Measurements from ENCODE around the gene OSBPL8. TPM values are rescaled to one million over a fixed set of nuclear protein-coding genes. Genes with fewer than 3 reads are reported as not detected.
A peak's percentile ranks its signal among the peaks of the same experiment; 100 is the strongest.
"Not testable (repeated sequence)": the region's sequence is repeated elsewhere in the genome, so short reads cannot be mapped to it uniquely, and the experiment has no call there.

The OSBPL8 gene
- total RNA-seq, 2 experiments from 2014 or later: 119 to 130 TPM

DNA sequence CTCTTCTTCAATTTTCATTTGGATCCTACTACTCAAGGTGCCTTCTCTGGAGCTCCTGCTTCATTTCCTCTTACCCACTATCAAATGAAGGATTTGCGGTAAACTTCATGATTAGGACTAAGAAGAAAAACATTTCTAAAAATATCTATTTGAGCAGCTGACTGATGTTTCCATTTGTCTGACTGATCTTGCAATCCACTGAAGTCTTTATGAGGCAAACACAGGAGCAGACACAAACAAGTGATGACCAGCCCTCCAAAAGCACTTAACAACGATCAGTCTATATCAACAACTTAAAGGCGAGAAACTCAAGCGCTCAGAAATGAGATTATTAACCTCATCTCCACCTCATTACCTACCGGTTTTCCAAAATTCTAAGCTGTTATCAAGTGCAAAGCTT, 26.2 kb downstream of the OSBPL8 start:
- H3K27ac Mint-ChIP-seq: no peak overlapping the region
- no peak for DNase-seq
- peaks cover 2% of the 10 kb centered on the region for H3K9me3 Mint-ChIP-seq
- H3K4me3 Mint-ChIP-seq: no peak overlapping the region
- no peaks in the 10 kb centered on the region for H3K27me3 Mint-ChIP-seq
- peaks cover 11% of the 10 kb centered on the region for H3K4me1 Mint-ChIP-seq
- CTCF ChIA-PET: interaction anchor here (0.9 kb wide), 1 partner anchor 10 kb away, joined by 3 read pairs; no protein-coding TSS in a partner anchor
- peaks cover 53% of the 10 kb centered on the region for H3K36me3 Mint-ChIP-seq (ENCODE audit: low read depth)
- POLR2A ChIA-PET: no interaction called here

DNA sequence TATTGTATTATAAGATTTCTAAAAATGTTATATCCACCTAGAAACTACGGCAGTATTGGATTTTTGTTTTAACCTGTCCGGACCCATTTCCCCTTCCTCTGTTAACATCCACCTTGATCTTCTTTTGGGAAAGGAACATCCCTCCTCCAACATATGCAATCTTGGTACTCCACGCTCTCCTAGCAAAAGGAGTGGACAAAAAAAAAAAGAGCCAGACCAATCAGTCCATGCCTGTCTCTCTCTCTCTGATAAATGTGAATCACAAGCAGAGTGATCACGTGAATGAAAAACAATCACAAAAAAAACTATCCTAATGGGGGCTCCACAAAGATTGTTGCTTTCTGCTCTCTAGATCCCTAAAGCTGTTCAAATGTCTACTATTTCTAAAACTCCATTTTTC, 27.1 kb downstream of the OSBPL8 start:
- Mint-ChIP-seq H3K27ac (no peak overlapping the region), H3K27me3 (no peaks in the 10 kb centered on the region), H3K4me3 (no peak overlapping the region), H3K9me3 (peaks cover 2% of the 10 kb centered on the region), H3K4me1 (peaks cover 11% of the 10 kb centered on the region), H3K36me3 (ENCODE audit: low read depth) (peaks cover 58% of the 10 kb centered on the region)
- ChIA-PET CTCF (interaction anchor here (0.7 to 0.9 kb wide), 2 partner anchors 9 to 857 kb away, joined by 3 read pairs; no protein-coding TSS in a partner anchor), POLR2A (no interaction called here)
- DNase-seq: no peak

DNA sequence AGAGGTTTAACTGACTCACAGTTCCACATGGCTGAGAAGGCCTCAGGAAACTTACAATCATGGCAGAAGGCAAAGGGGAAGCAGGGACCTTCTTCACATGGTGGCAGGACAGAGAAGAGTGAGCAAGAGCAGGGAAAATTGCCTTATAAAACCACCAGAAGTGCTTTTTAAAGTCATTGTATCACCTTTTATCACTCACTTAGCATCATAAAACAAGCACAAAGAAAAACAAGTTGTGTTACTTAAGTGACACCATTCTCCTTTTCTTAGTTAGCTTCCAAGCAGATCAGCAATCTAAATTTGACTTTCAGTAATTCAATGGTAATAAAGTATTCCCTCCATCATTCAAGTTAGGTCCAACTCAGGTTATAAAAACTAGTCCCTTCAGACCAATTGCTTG, 28.5 kb downstream of the OSBPL8 start:
- Mint-ChIP-seq H3K9me3 (no peaks in the 10 kb centered on the region), H3K4me3 (no peak overlapping the region), H3K4me1 (peaks cover 9% of the 10 kb centered on the region), H3K36me3 (ENCODE audit: low read depth) (peaks cover 54% of the 10 kb centered on the region), H3K27me3 (no peaks in the 10 kb centered on the region), H3K27ac (no peak overlapping the region)
- ChIA-PET CTCF (interaction anchor here (0.6 kb wide), 1 partner anchor 102 kb away, joined by 3 read pairs; no protein-coding TSS in a partner anchor), POLR2A (no interaction called here)
- no peak for DNase-seq

DNA sequence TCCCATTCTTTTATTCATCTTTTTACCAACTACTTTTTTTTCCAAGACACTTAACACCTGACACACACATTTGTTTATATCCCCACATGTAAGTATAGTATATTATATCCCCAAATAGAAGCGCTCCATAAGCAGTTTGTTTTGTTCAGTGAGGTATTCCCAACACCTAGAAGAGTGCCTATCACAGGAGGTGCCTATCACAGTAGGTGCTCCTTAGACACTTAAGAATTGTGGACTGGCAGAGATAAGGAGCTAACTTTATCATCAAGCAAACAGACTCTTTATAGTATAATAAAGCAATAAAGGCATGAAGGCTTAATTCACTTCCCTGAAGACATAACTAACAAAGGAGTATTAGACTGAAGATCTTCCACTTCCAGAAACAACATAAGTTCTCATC, 29.1 kb downstream of the OSBPL8 start:
- no peak for DNase-seq
- CTCF ChIA-PET: no interaction called here
- peaks cover under 1% of the 10 kb centered on the region for H3K9me3 Mint-ChIP-seq
- H3K36me3 Mint-ChIP-seq (ENCODE audit: low read depth): peaks cover 52% of the 10 kb centered on the region
- peaks cover 9% of the 10 kb centered on the region for H3K4me1 Mint-ChIP-seq
- POLR2A ChIA-PET: no interaction called here
- H3K4me3 Mint-ChIP-seq: no peak overlapping the region
- no peaks in the 10 kb centered on the region for H3K27me3 Mint-ChIP-seq
- H3K27ac Mint-ChIP-seq: no peak overlapping the region

DNA sequence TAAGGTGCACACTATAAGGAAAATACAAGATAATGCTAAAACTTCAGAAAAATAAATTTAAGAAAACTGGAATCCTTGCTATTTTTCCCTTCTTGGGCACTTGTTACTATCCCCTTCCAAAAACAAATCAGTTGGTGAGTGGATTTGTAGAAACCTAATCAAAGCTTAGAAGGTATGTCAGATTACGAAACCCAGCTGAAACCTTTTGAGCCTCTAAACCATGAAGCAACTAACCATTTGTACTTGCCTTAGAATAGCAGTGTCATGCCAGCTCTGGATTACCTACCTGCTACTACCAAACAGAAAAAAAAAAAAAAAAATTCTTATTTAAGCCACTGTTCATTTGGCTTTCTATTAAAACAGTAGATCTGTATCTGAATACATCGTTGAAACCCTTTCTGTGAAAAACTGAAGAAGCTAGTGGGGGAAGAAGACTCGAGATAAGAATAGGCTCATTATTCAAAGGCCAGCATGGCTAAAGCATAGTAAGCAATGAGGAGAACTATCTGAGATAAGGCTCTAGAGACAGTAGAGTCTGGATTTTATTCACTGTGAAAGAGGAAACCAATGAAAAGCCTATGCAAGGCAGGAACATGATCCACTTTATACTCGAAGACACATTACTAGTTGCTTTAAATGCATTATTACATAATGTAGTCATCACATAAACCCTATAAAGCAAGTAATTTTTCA, 30.2 kb downstream of the OSBPL8 start:
- H3K9me3 Mint-ChIP-seq: peaks cover 3% of the 10 kb centered on the region
- no peak overlapping the region for H3K27ac Mint-ChIP-seq
- H3K4me1 Mint-ChIP-seq: peaks cover 6% of the 10 kb centered on the region
- H3K36me3 Mint-ChIP-seq (ENCODE audit: low read depth): peaks cover 49% of the 10 kb centered on the region
- CTCF ChIA-PET: interaction anchor here (1.0 kb wide), 1 partner anchor 22 kb away, joined by 3 read pairs; no protein-coding TSS in a partner anchor
- H3K27me3 Mint-ChIP-seq: no peaks in the 10 kb centered on the region
- POLR2A ChIA-PET: no interaction called here
- DNase-seq: no peak
- H3K4me3 Mint-ChIP-seq: no peak overlapping the region

DNA sequence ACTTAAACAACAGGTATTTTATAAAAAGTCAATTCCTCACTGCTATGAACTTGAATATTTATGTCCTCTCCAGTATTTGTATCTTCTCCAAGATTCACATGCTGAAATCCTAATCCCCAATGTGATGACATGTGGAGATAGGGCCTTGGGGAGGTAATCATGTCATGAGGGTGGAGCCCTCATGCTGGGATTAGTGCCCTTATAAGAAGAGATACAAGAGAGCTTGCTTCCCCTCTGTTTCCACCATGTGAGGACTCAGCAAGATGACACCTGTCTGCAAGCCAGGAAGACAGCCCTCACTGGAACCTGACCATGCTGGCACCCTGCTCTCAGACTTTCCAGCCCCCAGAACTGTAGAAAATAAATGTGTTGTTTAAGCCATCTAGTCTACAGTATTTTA, 36.2 kb downstream of the OSBPL8 start:
- H3K4me3 Mint-ChIP-seq: no peak overlapping the region
- H3K4me1 Mint-ChIP-seq: peaks cover 23% of the 10 kb centered on the region
- H3K27ac Mint-ChIP-seq: no peak overlapping the region
- ChIA-PET POLR2A (no interaction called here), CTCF (interaction anchor here (1.3 kb wide), 1 partner anchor 10 kb away, joined by 3 read pairs; no protein-coding TSS in a partner anchor)
- peaks cover 59% of the 10 kb centered on the region for H3K36me3 Mint-ChIP-seq (ENCODE audit: low read depth)
- peaks cover 34% of the 10 kb centered on the region for H3K9me3 Mint-ChIP-seq
- H3K27me3 Mint-ChIP-seq: no peaks in the 10 kb centered on the region
- DNase-seq: no peak

DNA sequence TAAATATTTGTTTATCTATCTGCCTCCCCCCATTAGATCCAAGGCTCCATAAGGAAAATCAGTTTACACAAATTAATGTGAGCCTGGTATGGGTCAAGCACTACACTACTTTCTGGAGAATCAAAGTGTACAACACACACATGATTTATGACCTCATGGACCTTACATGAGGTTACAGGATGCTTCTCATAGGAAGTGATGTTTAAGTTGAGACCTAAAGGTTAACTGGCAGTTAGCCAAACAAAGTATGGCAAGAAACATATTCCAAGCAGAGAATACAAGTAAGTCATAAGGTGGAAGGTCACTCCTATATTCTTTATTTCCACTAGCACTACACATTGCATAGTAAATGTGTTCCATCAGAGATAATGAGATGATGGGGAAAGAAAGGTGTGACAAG, 39.2 kb downstream of the OSBPL8 start:
- Mint-ChIP-seq H3K36me3 (ENCODE audit: low read depth) (peaks cover 59% of the 10 kb centered on the region), H3K27ac (no peak overlapping the region)
- POLR2A ChIA-PET: no interaction called here

DNA sequence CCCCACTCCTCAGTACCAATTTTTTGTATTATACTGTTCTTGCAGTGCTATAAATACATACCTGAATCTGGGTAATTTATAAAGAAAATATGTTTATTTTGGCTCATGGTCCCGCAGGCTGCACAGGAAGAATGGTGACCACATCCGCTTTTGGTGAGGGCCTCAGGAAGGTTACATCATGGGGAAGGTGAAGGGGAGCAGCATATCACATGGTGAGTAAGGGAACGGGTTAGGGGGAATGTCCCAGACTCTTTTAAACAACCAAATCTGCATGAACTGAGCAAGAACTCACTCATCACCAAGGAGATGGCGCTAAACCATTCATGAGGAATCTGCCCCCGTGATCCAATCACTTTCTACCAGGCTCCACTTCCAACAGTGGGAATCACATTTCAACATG, 40.0 kb downstream of the OSBPL8 start:
- H3K4me3 Mint-ChIP-seq: no peak overlapping the region
- peaks cover 34% of the 10 kb centered on the region for H3K9me3 Mint-ChIP-seq
- H3K36me3 Mint-ChIP-seq (ENCODE audit: low read depth): peaks cover 65% of the 10 kb centered on the region
- no peak overlapping the region for H3K27ac Mint-ChIP-seq
- POLR2A ChIA-PET: no interaction called here
- CTCF ChIA-PET: no interaction called here
- DNase-seq: peak; percentile 17
- H3K4me1 Mint-ChIP-seq: peaks cover 26% of the 10 kb centered on the region
- H3K27me3 Mint-ChIP-seq: no peaks in the 10 kb centered on the region

More for the DNA sequence above, 39.2 kb downstream of the OSBPL8 start:
- Mint-ChIP-seq H3K27me3 (no peaks in the 10 kb centered on the region), H3K4me3 (no peak overlapping the region), H3K4me1 (peaks cover 23% of the 10 kb centered on the region), H3K9me3 (peaks cover 32% of the 10 kb centered on the region)
- CTCF ChIA-PET: no interaction called here
- DNase-seq: no peak

DNA sequence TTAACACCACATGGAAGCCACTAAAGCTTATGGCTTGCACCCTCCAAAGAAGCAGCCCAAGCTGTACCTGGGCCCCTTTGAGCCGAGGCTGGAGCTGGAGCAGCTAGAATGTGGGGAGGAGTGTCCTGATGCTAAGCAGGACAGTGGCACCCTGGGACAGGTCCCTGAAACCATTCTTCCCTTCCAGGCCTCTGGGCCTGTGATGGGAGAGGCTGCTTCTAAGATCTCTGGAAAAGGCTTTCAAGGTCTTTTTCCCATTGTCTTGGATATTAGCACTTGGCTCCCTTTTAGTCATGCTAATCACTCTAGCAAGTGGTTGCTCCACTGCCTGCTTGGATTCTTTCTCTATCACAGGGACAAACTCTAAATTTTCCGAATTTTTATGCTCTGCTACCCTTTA, 40.9 kb downstream of the OSBPL8 start:
- CTCF ChIA-PET: no interaction called here

DNA sequence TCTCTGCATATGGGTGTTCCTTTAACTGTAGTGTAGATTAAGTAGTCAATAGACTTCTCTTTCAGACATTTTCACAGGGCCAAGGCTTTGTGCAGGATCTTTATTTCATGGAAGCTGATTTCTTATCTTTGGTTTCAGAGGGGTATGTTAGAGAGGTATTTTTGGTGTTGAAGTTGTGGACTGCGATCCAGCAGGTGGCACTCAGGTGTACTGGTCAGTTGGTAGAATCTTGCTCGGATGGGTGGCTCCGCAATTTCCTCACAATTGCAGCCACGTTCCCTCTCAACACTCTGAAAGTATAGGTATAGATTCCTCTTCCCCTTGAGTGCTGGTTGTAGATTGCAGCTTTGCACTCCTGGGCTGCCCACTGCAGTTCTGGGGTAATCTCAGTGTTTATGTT, 44.3 kb downstream of the OSBPL8 start:
- H3K9me3 Mint-ChIP-seq: peaks cover 33% of the 10 kb centered on the region
- H3K4me1 Mint-ChIP-seq: peaks cover 17% of the 10 kb centered on the region
- H3K27ac Mint-ChIP-seq: no peak overlapping the region
- ChIA-PET CTCF (interaction anchor here (1.0 kb wide), 1 partner anchor 8 kb away, joined by 3 read pairs; no protein-coding TSS in a partner anchor), POLR2A (no interaction called here)
- H3K4me3 Mint-ChIP-seq: no peak overlapping the region
- H3K27me3 Mint-ChIP-seq: no peaks in the 10 kb centered on the region
- peaks cover 39% of the 10 kb centered on the region for H3K36me3 Mint-ChIP-seq (ENCODE audit: low read depth)
- no peak for DNase-seq

More for the DNA sequence above, 40.9 kb downstream of the OSBPL8 start:
- Mint-ChIP-seq H3K4me3 (no peak overlapping the region), H3K27ac (no peak overlapping the region), H3K27me3 (no peaks in the 10 kb centered on the region), H3K4me1 (peaks cover 26% of the 10 kb centered on the region), H3K9me3 (peaks cover 38% of the 10 kb centered on the region), H3K36me3 (ENCODE audit: low read depth) (peaks cover 65% of the 10 kb centered on the region)
- POLR2A ChIA-PET: no interaction called here
- DNase-seq: no peak

DNA sequence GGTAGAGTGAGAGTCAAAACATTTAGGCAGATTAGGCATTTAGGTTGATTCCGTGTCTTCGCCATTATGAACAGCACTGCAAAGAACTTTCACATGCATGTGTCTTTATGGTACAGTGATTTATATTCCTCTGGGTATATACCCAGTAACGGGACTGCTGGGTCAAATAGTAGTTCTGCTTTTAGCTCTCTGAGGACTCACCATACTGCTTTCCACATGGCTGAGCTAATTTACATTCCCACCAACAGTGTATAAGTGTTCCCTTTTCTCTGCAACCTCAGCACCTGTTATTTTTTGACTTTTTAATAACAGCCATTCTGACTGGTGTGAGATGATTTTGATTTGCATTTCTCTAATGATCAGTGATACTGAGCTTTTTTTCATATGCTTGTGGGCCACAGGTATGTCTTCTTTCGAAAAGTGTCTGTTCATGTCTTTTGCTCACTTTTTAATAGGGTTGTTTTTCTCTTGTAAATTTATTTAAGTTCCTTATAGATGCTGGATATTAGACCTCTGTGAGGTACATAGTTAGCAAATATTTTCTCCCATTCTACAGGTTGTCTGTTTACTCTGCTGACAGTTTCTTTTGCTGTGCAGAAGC, 48.4 kb downstream of the OSBPL8 start:
- H3K4me3 Mint-ChIP-seq, POLR2A ChIA-PET, H3K27ac Mint-ChIP-seq, CTCF ChIA-PET, H3K27me3 Mint-ChIP-seq, DNase-seq, H3K4me1 Mint-ChIP-seq: not testable (repeated sequence)
- Mint-ChIP-seq H3K9me3 (peaks cover 25% of the 10 kb centered on the region), H3K36me3 (ENCODE audit: low read depth) (peaks cover 25% of the 10 kb centered on the region)

DNA sequence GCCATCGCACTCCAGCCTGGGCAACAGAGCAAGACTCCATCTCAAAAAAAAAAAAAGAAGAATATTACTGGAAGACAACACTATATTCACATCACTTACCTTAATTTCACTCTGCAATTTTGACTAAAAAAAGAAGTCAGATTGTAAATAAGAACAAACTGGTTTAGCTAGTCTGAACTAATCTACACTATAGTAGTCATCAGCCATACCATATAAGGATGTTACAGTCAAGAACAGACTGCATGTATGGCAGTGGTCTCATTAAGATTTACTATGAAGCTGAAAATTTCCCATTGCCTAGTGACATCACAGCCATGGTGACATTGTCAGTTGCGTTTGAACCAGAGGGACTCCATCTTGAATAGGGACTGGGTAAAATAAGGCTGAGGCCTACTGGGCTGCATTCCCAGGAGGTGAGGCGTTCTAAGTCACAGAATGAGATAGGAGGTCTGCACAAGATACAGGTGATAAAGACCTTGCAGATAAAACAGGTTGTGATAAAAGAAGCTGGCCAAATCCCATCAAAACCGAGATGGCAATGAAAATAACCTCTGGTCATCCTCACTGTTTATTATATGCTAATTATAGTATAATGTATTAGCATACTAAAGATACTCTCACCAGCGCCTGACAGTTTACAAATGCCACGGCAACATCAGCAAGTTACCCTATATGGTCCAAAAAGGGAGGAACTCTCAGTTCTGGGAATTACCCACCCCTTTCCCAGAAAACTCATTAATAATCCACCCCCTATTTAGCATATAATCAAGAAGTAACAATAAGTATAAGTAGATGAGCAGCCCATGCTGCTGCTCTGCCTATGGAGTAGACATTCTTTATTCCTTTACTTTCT, 51.2 kb downstream of the OSBPL8 start:
- H3K4me1 Mint-ChIP-seq: no peaks in the 10 kb centered on the region
- no peak for DNase-seq
- peaks cover 32% of the 10 kb centered on the region for H3K36me3 Mint-ChIP-seq (ENCODE audit: low read depth)
- no peaks in the 10 kb centered on the region for H3K27me3 Mint-ChIP-seq
- peaks cover 22% of the 10 kb centered on the region for H3K9me3 Mint-ChIP-seq
- CTCF ChIA-PET: interaction anchor here (0.6 kb wide), 1 partner anchor 47 kb away, joined by 4 read pairs; no protein-coding TSS in a partner anchor
- POLR2A ChIA-PET: no interaction called here
- no peak overlapping the region for H3K27ac Mint-ChIP-seq
- H3K4me3 Mint-ChIP-seq: no peak overlapping the region

DNA sequence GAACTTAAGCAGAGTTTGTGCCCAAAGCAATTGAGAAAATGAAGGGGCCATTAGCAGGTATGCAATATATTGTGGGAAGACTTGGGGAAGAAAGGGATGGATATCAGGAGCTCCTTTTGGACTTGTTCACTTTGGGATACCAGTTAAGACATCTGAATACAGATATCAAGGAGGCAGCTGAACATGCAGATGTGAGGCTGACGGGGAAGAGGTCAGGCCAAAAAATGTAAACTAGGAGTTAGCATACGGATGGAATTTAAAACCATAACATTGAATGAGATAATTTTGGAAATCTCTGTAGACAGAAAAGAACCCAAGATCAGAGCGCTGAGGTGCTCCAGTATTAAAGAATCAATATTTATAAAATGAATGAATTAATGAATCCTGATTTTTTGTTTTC, 53.4 kb downstream of the OSBPL8 start:
- H3K4me3 Mint-ChIP-seq: no peak overlapping the region
- CTCF ChIA-PET: no interaction called here

More for the DNA sequence above, 53.4 kb downstream of the OSBPL8 start:
- Mint-ChIP-seq H3K36me3 (ENCODE audit: low read depth) (peaks cover 44% of the 10 kb centered on the region), H3K4me1 (no peaks in the 10 kb centered on the region), H3K27ac (no peak overlapping the region), H3K9me3 (peaks cover 10% of the 10 kb centered on the region), H3K27me3 (no peaks in the 10 kb centered on the region)
- POLR2A ChIA-PET: no interaction called here
- DNase-seq: no peak
